Gastroesophageal sphincter (tissue), 3 donors: ENCODE results near the gene DIABLO.

Source experiments
- POLR2A ChIP-seq, 2 donors: fragments of 450-650 bp; IDR thresholded peaks; one replicate each; pipeline ENCODE4 v1.6.1; 2017; ENCODE audit warnings: antibody characterized with exemption in 2 of 2, mild to moderate bottlenecking in 2 of 2, moderate library complexity in 1 of 2
- TF ChIP-seq, protein P1 (sequence below), 4 experiments: fragments of 200-600 bp in 2 of 4; fragments of 450-650 bp in 2 of 4; sonication (generic) in 1 of 4; IDR thresholded peaks; one replicate each; pipeline ENCODE4 v1.5.1; 2017 to 2019; ENCODE audit warnings: antibody characterized with exemption in 4 of 4, mild to moderate bottlenecking in 2 of 4, moderate library complexity in 2 of 4

DNA sequence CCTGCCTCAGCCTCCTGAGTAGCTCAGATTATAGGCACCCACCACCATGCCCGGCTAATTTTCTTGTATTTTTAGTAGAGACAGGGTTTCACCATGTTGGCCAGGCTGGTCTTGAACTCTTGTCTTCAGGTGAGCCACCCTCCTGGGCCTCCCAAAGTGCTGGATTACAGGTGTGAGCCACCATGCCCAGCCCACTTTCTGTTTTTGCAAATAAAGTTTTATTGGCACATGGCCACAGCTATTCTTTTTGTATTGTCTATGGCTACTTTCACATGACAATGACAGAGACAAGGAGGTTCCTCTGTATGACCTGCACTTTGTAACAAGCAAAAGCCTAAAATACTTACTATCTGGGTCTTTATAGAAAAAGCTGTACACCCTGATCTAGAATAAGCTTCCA is 19.7 kb upstream of the DIABLO start:
- no peak for TF ChIP-seq POLR2A (IDR thresholded peaks at IDR 0.05)
- TF ChIP-seq, protein P1, sequence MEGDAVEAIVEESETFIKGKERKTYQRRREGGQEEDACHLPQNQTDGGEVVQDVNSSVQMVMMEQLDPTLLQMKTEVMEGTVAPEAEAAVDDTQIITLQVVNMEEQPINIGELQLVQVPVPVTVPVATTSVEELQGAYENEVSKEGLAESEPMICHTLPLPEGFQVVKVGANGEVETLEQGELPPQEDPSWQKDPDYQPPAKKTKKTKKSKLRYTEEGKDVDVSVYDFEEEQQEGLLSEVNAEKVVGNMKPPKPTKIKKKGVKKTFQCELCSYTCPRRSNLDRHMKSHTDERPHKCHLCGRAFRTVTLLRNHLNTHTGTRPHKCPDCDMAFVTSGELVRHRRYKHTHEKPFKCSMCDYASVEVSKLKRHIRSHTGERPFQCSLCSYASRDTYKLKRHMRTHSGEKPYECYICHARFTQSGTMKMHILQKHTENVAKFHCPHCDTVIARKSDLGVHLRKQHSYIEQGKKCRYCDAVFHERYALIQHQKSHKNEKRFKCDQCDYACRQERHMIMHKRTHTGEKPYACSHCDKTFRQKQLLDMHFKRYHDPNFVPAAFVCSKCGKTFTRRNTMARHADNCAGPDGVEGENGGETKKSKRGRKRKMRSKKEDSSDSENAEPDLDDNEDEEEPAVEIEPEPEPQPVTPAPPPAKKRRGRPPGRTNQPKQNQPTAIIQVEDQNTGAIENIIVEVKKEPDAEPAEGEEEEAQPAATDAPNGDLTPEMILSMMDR (IDR thresholded peaks at IDR 0.05) = no peak
